ENCODE measurements around the gene ACOT7.

- TF ChIP-seq CTCF (IDR thresholded peaks at IDR 0.05) (no peak), POLR2A (IDR thresholded peaks at IDR 0.05; ENCODE audit: low read depth) (no peak)
These were observed 5.7 kb upstream of the ACOT7 start for GRCh38 chr1:6399294-6399693.

All from esophagus muscularis mucosa (tissue), 3 donors.